Panc1 (cell line): ENCODE measurements around the gene MAP4K2. TPM values are rescaled to one million over a fixed set of nuclear protein-coding genes. Genes with fewer than 3 reads are reported as not detected.

Source experiments
- ATAC-seq: fragments of 200-7000 bp; cut with Tn5 transposase; 2 replicates; pipeline ENCODE4 v1.9.1; 2020; ENCODE audit warnings: mild to moderate bottlenecking, moderate library complexity
- BruUV-seq: library from RNA; stranded (reverse); fragments of 400-500 nt; replicated peaks from 2 replicates; lab custom pipeline; 2021; lab: Mats Ljungman, UMichigan
- CTCF ChIA-PET: fragments of 300-600 bp; sonication (Branson Sonifier 250); formaldehyde crosslinking; loops from one replicate; lab custom pipeline; 2022; ENCODE audit warnings: antibody characterized with exemption; lab: Charles Lee
- POLR2A ChIA-PET: fragments of 300-600 bp; sonication (Branson Sonifier 250); formaldehyde crosslinking; loops from one replicate; lab custom pipeline; 2022; ENCODE audit warnings: antibody characterized with exemption; lab: Charles Lee
- DNase-seq: peaks from one replicate; pipeline ENCODE4 v3.0.0-alpha.2; 2010; ENCODE audit warnings: low read depth, low spot score
- H3K27ac ChIP-seq: 2 replicates; pipeline ENCODE4 v1.5.1; 2011; ENCODE audit warnings: mild to moderate bottlenecking, low read length, inconsistent platforms
- H3K27me3 ChIP-seq: fragments of 200-500 bp; sonication (Bioruptor generic); 2 replicates; pipeline ENCODE4 v1.6.0; 2014; ENCODE audit warnings: low read length, inconsistent platforms; ENCODE audit not compliant: control insufficient read depth, insufficient read depth
- H3K36me3 ChIP-seq: fragments of 200-500 bp; sonication (Bioruptor generic); 2 replicates; pipeline ENCODE4 v1.5.1; 2014; ENCODE audit warnings: inconsistent platforms, mild to moderate bottlenecking, low read length, moderate library complexity; ENCODE audit not compliant: control insufficient read depth, insufficient read depth
- H3K4me1 ChIP-seq: 2 replicates; pipeline ENCODE4 v1.5.1; 2011; ENCODE audit warnings: inconsistent platforms, mild to moderate bottlenecking, low read length, moderate library complexity; ENCODE audit not compliant: control insufficient read depth, insufficient read depth
- H3K4me3 ChIP-seq, 2 experiments: 2 replicates each; pipeline ENCODE4 v1.5.1; 2011 to 2012; ENCODE audit warnings: low read depth in 2 of 2, low read length in 2 of 2, mild to moderate bottlenecking in 2 of 2, inconsistent platforms in 1 of 2, moderate library complexity in 1 of 2
- H3K9me3 ChIP-seq: fragments of 200-500 bp; sonication (Bioruptor generic); 2 replicates; pipeline ENCODE4 v1.5.1; 2014; ENCODE audit warnings: low read depth, mild to moderate bottlenecking, inconsistent platforms, low read length, moderate library complexity; ENCODE audit not compliant: control insufficient read depth, insufficient read depth
- POLR2AphosphoS5 ChIP-seq: IDR thresholded peaks from 2 replicates; pipeline ENCODE4 v1.6.1; 2012; ENCODE audit warnings: mild to moderate bottlenecking, low read depth, low read length, moderate library complexity
- REST ChIP-seq, 2 experiments: IDR thresholded peaks; 2 replicates each; pipeline ENCODE4 v1.6.1; 2011 to 2012; ENCODE audit warnings: low read depth in 2 of 2, control low read depth in 1 of 2, low read length in 1 of 2, mild to moderate bottlenecking in 1 of 2, moderate library complexity in 1 of 2; ENCODE audit not compliant: insufficient read depth in 1 of 2
- SIN3A ChIP-seq: IDR thresholded peaks from 2 replicates; pipeline ENCODE4 v1.6.1; 2012; ENCODE audit warnings: low read depth, mild to moderate bottlenecking, low read length, moderate library complexity, borderline replicate concordance; ENCODE audit not compliant: insufficient read depth
- TCF7L2 ChIP-seq: IDR thresholded peaks from 2 replicates; pipeline ENCODE4 v1.6.1; 2011; ENCODE audit warnings: mild to moderate bottlenecking, low read depth, low read length, inconsistent platforms
- in situ Hi-C: cut with HindIII; loops from 2 replicates; pipeline ENCODE4 v1.10.0; 2016; ENCODE audit warnings: low sequenced_read_pairs, low pct_unique_long_range_greater_than_20kb
- intact Hi-C: fragments of 100-400 bp; cut with micrococcal nuclease; formaldehyde crosslinking; loops from one replicate; pipeline ENCODE4 v1.10.0; 2022; ENCODE audit not compliant: unreplicated experiment
- total RNA-seq: library from RNA; stranded (reverse); gene quantifications from one replicate; pipeline ENCODE4 v1.2.1, GENCODE V29; 2021; ENCODE audit not compliant: unreplicated experiment
- TF ChIP-seq, protein P1 (sequence below): fragments of 450-650 bp; IDR thresholded peaks from 2 replicates; pipeline ENCODE4 v1.5.1; 2017; ENCODE audit warnings: mild to moderate bottlenecking

Gene MAP4K2
- total RNA-seq, 1 experiment from 2014 or later: 46.4 TPM

DNA sequence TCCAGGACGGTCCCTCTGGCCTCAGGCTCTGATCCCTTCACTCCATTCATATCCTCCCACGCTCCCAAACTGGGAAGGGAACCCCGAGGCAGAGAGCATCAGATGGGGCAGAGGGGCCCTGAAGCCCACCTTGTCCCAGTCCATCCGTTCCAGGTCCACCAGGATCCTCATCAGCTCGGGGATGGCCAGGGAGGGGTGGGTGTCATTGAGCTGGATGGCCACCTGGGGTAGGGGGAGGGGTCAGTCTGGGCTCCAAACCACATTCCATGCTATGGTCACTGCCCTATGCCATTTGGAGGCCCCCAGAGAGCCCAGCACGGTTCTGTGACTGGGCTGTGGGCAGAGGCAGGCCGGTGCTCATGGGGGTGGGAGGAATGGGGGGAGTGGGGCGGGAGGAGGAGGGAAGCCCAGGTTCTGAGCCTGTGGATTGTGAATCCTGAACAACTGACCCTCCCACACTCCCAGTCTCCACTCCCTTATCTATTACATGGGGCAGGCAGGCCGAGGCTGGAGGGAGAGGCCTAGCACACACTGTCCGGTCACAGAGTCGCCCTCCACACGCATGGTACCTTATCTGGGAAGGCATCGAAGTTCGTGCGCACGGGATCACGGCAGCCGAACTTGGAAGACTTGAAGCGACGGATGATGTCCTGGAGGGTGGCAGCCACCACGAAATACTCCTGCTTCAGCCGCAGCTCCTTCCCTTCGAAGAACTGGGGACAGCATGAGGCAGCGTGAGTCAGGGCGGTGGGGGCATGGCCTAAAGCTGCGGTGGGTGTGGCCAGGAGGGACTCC lies 48.7 kb downstream of the MAP4K2 start:
- Histone ChIP-seq H3K27ac (no peak overlapping the region), H3K36me3 (no peaks in the 10 kb centered on the region), H3K27me3 (no peaks in the 10 kb centered on the region), H3K4me1 (no peaks in the 10 kb centered on the region), H3K4me3 (no peak overlapping the region), H3K9me3 (no peaks in the 10 kb centered on the region)
- ChIA-PET CTCF (no interaction called here), POLR2A (no interaction called here)
- no peak for ATAC-seq
- BruUV-seq: no TSS peak
- TF ChIP-seq TCF7L2: no peak
- TF ChIP-seq, protein P1, sequence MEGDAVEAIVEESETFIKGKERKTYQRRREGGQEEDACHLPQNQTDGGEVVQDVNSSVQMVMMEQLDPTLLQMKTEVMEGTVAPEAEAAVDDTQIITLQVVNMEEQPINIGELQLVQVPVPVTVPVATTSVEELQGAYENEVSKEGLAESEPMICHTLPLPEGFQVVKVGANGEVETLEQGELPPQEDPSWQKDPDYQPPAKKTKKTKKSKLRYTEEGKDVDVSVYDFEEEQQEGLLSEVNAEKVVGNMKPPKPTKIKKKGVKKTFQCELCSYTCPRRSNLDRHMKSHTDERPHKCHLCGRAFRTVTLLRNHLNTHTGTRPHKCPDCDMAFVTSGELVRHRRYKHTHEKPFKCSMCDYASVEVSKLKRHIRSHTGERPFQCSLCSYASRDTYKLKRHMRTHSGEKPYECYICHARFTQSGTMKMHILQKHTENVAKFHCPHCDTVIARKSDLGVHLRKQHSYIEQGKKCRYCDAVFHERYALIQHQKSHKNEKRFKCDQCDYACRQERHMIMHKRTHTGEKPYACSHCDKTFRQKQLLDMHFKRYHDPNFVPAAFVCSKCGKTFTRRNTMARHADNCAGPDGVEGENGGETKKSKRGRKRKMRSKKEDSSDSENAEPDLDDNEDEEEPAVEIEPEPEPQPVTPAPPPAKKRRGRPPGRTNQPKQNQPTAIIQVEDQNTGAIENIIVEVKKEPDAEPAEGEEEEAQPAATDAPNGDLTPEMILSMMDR: no peak
- in situ Hi-C loops: no loop called here
- DNase-seq: no peak
- intact Hi-C loops: no loop called here

DNA sequence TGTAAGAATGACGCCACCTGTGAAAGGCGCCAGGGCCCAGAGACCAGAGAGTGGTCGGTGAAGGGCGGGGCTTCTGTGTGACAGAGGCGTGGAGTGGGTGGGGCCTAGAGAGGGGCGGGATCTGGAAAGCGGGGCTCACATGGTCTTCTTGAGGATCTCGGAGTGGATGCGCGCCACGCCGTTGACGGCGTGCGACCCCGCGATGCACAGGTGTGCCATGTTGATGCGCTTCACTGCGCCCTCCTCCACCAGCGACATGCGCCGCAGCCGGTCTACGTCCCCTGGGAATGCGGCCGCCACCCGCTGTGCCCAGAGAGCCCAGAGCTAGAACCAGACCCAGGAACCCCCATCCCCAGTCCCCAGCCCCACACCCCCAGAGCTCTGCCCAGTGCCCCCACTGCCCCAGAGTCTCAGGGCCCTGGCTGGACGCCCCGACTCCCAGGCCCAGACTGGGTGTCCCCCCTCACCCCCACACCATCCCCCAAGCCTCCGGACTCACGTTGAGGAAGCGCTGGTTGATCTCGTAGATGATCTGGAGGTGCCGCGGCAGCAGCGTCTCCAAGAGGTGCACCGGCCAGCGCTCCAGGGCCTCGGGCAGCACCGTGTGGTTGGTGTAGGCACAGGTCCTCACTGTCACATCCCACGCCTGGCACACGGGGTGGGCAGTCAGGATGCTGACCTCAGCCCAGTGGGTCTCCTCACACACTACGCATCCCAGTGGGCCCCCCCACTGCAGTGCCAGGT lies 49.5 kb downstream of the MAP4K2 start:
- Histone ChIP-seq H3K27me3 (no peaks in the 10 kb centered on the region), H3K4me1 (no peaks in the 10 kb centered on the region), H3K27ac (no peak overlapping the region), H3K9me3 (no peaks in the 10 kb centered on the region), H3K36me3 (no peaks in the 10 kb centered on the region), H3K4me3 (no peak overlapping the region)
- TF ChIP-seq SIN3A (no peak), POLR2AphosphoS5 (no peak), REST (IDR thresholded peaks at IDR 0.05; ENCODE audit: insufficient read depth in 1 of 2, low read depth in 2 of 2, low read length in 1 of 2) (no peak), TCF7L2 (no peak)
- TF ChIP-seq, protein P1: no peak
- no peak for DNase-seq
- intact Hi-C loops: no loop called here
- CTCF ChIA-PET: no interaction called here
- in situ Hi-C loops: no loop called here
- POLR2A ChIA-PET: no interaction called here
- no peak for ATAC-seq
- no TSS peak for BruUV-seq
